NCI-H446 (cell line): ENCODE results near the gene RPL32.
A peak's percentile ranks its signal among the peaks of the same experiment; 100 is the strongest.
"Not testable (repeated sequence)": the region's sequence is repeated elsewhere in the genome, so short reads cannot be mapped to it uniquely, and the experiment has no call there.

Experiments used
- DNase-seq, 2 experiments: peaks; one replicate each; lab custom pipeline; 2025; lab: John Stamatoyannopoulos, UW

The RPL32 gene

GRCh38 chr3:12841149-12841969 is at the start of gene RPL32:
Gene RPL32 (minus strand): TSS chr3:12841565. CDS start chr3:12840237, 1,328 bp downstream.
- DNase-seq: peak; percentile 82 to 89

- DNase-seq: no peak
Observed at GRCh38 chr3:12890610-12891390, 49.4 kb upstream of the RPL32 start.

GRCh38 chr3:12886736-12887135 is 45.4 kb upstream of the RPL32 start:
- DNase-seq: no peak

- no peak for DNase-seq
Observed at GRCh38 chr3:12886106-12886679, 44.8 kb upstream of the RPL32 start.

GRCh38 chr3:12885583-12885930 is 44.2 kb upstream of the RPL32 start:
- DNase-seq: no peak

- DNase-seq: no peak
Observed at GRCh38 chr3:12884790-12885582, 43.6 kb upstream of the RPL32 start.

- no peak for DNase-seq
Observed at GRCh38 chr3:12884186-12884680, 42.9 kb upstream of the RPL32 start.

- no peak for DNase-seq
Observed at GRCh38 chr3:12882336-12883310, 41.3 kb upstream of the RPL32 start.

GRCh38 chr3:12881858-12882257 is 40.5 kb upstream of the RPL32 start:
- not testable (repeated sequence) for DNase-seq

- DNase-seq: no peak
Observed at GRCh38 chr3:12879191-12879815, 37.9 kb upstream of the RPL32 start.

- DNase-seq: not testable (repeated sequence)
Observed at GRCh38 chr3:12878758-12879157, 37.4 kb upstream of the RPL32 start.

- DNase-seq: no peak
Observed at GRCh38 chr3:12878141-12878574, 36.8 kb upstream of the RPL32 start.

- no peak for DNase-seq
Observed at GRCh38 chr3:12877040-12877439, 35.7 kb upstream of the RPL32 start.

GRCh38 chr3:12875857-12876836 is 34.8 kb upstream of the RPL32 start:
- no peak for DNase-seq

GRCh38 chr3:12871404-12871983 is 30.1 kb upstream of the RPL32 start:
- DNase-seq: no peak

- DNase-seq: no peak
Observed at GRCh38 chr3:12870942-12871341, 29.6 kb upstream of the RPL32 start.

- DNase-seq: no peak
Observed at GRCh38 chr3:12869035-12869621, 27.8 kb upstream of the RPL32 start.
